ENCODE measurements around the gene PPIA. TPM values are rescaled to one million over a fixed set of nuclear protein-coding genes. Genes with fewer than 3 reads are reported as not detected.
A peak's percentile ranks its signal among the peaks of the same experiment; 100 is the strongest.
"Not testable (repeated sequence)": the region's sequence is repeated elsewhere in the genome, so short reads cannot be mapped to it uniquely, and the experiment has no call there.

Gene PPIA
- total RNA-seq, 2 donors from 2014 or later, result 1,915 to 2,917 TPM

- H3K27me3 Mint-ChIP-seq, result no peaks in the 10 kb centered on the region
- H3K9me3 Mint-ChIP-seq, result no peaks in the 10 kb centered on the region
- H3K4me1 Mint-ChIP-seq, result no peaks in the 10 kb centered on the region
- no peak for ATAC-seq (replicated peaks)
- peaks cover 5% of the 10 kb centered on the region for H3K36me3 Mint-ChIP-seq (ENCODE audit: low read depth)
- H3K27ac Mint-ChIP-seq, result no peak overlapping the region
- no peak overlapping the region for H3K4me3 Mint-ChIP-seq
These were observed 4.9 kb upstream of the PPIA start for GRCh38 chr7:44791278-44792219.

- no peak overlapping the region for H3K4me3 Mint-ChIP-seq
- no peaks in the 10 kb centered on the region for H3K27me3 Mint-ChIP-seq
- peaks cover 8% of the 10 kb centered on the region for H3K4me1 Mint-ChIP-seq
- ATAC-seq (replicated peaks), result no peak
- H3K27ac Mint-ChIP-seq, result no peak overlapping the region
- no peaks in the 10 kb centered on the region for H3K9me3 Mint-ChIP-seq
- H3K36me3 Mint-ChIP-seq (ENCODE audit: low read depth), result peaks cover 27% of the 10 kb centered on the region
These were observed 2.6 kb upstream of the PPIA start for GRCh38 chr7:44793919-44794318.

- H3K36me3 Mint-ChIP-seq (ENCODE audit: low read depth), result peaks cover 31% of the 10 kb centered on the region
- H3K27me3 Mint-ChIP-seq, result no peaks in the 10 kb centered on the region
- H3K27ac Mint-ChIP-seq, result no peak overlapping the region
These were observed 2.1 kb upstream of the PPIA start for GRCh38 chr7:44794331-44794730.

DNA sequence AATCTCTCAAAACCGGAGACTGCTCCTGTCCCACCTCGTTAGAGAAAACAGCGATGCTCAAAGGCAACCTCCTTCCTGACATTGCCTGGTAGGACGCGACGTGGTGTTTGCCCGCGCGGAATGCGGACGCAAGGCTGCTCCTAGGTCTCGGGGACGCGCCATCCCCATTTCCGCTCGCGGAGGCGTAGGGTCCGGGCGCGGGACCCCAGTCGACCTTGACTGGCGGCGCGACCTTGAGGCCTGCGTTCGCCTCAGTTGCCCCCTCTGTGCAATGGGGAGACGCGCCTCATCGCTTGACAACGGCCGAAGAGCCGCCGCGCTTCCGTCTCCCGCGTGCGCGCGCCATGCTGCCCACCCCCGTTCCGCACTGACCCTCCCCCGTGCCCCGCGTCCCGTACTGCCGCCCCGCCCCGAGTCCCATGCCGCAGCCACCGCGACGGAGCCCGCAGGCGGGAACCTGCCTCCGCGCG is 412 bp upstream of the PPIA start:
- Mint-ChIP-seq H3K27me3 (no peaks in the 10 kb centered on the region), H3K27ac (peak overlapping the region; percentile 89), H3K36me3 (ENCODE audit: low read depth) (peaks cover 48% of the 10 kb centered on the region), H3K4me1 (peaks cover 16% of the 10 kb centered on the region), H3K4me3 (peak overlapping the region; percentile 97), H3K9me3 (no peaks in the 10 kb centered on the region)
- ATAC-seq (replicated peaks), result peak; percentile 44

More at GRCh38 chr7:44794331-44794730, 2.1 kb upstream of the PPIA start:
- peaks cover 8% of the 10 kb centered on the region for H3K4me1 Mint-ChIP-seq
- no peak overlapping the region for H3K4me3 Mint-ChIP-seq
- no peaks in the 10 kb centered on the region for H3K9me3 Mint-ChIP-seq
- ATAC-seq (replicated peaks), result no peak

DNA sequence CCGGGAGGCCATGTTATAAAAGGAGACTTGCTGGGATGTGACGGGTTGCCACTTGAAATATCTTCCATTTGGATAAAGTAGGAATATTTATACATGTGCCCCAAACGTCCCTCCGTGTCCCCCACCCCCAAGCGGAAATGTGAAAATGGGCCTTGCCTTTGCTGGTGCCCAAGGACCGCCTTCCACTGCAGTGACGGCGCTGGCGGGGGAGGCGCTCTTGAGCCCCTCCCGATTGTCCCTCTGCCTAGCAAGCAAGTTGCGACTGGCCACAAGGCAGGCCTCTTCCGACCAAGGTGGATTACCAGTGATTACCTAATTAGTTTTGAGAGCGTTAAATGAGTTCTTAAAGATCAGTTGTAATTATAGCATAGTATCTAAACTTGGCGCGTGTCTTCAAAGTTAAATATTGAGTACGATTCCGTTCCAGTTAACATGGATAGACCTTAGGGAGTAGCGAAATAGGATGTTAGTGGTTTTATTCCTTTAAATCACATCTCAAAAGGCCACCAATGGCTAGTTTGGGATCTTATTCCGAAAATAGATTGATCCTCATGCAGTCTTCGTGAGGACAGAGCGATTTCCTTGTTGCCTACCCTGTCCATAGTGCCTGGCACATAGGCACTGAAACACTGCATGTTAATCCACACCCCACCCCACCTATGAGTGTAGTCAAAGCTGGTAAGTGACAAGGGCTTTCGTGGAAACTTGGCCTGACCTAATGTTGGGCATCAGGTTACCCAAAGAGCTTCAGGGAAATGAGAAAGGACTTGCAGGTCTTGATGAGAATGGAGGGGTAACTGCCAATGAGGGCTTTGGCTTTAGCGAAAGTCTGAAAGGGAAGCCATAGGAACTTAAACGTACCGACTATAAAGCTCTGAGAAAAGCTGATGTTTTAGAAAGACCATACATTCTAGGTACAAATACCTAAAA is 1.1 kb downstream of the PPIA start:
- H3K27ac Mint-ChIP-seq, result peak overlapping the region; percentile 96

GRCh38 chr7:44798649-44799305 is 2.3 kb downstream of the PPIA start:
- ATAC-seq (replicated peaks), result no peak
- H3K4me1 Mint-ChIP-seq, result peaks cover 24% of the 10 kb centered on the region
- peak overlapping the region; percentile 97 for H3K4me3 Mint-ChIP-seq
- H3K36me3 Mint-ChIP-seq (ENCODE audit: low read depth), result peaks cover 75% of the 10 kb centered on the region
- H3K9me3 Mint-ChIP-seq, result no peaks in the 10 kb centered on the region
- H3K27ac Mint-ChIP-seq, result peak overlapping the region; percentile 96
- H3K27me3 Mint-ChIP-seq, result no peaks in the 10 kb centered on the region

More for the DNA sequence above, 1.1 kb downstream of the PPIA start:
- peaks cover 64% of the 10 kb centered on the region for H3K36me3 Mint-ChIP-seq (ENCODE audit: low read depth)
- H3K4me1 Mint-ChIP-seq, result peaks cover 24% of the 10 kb centered on the region
- H3K27me3 Mint-ChIP-seq, result no peaks in the 10 kb centered on the region
- H3K4me3 Mint-ChIP-seq, result peak overlapping the region; percentile 97
- ATAC-seq (replicated peaks), result peak; percentile 57
- H3K9me3 Mint-ChIP-seq, result no peaks in the 10 kb centered on the region

DNA sequence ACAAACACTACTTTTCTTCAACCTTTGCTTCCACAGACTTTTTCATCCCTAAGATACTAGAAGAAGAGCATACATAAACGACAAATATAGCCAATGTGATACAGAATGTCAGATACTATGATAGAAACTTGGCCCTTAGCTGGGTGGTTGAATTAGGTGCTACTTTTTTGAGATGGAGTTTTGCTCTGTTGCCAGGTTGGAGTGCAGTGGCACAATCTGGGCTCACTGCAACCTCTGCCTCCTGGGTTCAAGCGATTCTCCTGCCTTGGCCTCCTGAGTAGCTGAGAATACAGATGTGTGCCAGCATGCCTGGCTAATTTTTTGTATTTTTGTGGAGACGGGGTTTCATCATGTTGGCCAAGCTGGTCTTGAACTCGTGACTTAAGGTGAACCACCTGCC is 3.5 kb downstream of the PPIA start:
- H3K36me3 Mint-ChIP-seq (ENCODE audit: low read depth), result peaks cover 77% of the 10 kb centered on the region
- no peak overlapping the region for H3K27ac Mint-ChIP-seq
- ATAC-seq (replicated peaks), result no peak
- no peaks in the 10 kb centered on the region for H3K27me3 Mint-ChIP-seq
- peaks cover 24% of the 10 kb centered on the region for H3K4me1 Mint-ChIP-seq
- H3K4me3 Mint-ChIP-seq, result peak overlapping the region; percentile 69
- no peaks in the 10 kb centered on the region for H3K9me3 Mint-ChIP-seq

DNA sequence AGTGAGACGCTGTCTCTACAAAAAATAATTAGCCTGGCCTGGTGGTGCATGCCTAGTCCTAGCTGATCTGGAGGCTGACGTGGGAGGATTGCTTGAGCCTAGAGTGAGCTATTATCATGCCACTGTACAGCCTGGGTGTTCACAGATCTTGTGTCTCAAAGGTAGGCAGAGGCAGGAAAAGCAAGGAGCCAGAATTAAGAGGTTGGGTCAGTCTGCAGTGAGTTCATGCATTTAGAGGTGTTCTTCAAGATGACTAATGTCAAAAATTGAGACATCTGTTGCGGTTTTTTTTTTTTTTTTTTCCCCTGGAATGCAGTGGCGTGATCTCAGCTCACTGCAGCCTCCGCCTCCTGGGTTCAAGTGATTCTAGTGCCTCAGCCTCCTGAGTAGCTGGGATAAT is 5.4 kb downstream of the PPIA start:
- no peaks in the 10 kb centered on the region for H3K9me3 Mint-ChIP-seq
- no peaks in the 10 kb centered on the region for H3K27me3 Mint-ChIP-seq
- ATAC-seq (replicated peaks), result no peak
- no peak overlapping the region for H3K27ac Mint-ChIP-seq
- peaks cover 24% of the 10 kb centered on the region for H3K4me1 Mint-ChIP-seq
- H3K36me3 Mint-ChIP-seq (ENCODE audit: low read depth), result peaks cover 70% of the 10 kb centered on the region
- peak overlapping the region; percentile 69 for H3K4me3 Mint-ChIP-seq

DNA sequence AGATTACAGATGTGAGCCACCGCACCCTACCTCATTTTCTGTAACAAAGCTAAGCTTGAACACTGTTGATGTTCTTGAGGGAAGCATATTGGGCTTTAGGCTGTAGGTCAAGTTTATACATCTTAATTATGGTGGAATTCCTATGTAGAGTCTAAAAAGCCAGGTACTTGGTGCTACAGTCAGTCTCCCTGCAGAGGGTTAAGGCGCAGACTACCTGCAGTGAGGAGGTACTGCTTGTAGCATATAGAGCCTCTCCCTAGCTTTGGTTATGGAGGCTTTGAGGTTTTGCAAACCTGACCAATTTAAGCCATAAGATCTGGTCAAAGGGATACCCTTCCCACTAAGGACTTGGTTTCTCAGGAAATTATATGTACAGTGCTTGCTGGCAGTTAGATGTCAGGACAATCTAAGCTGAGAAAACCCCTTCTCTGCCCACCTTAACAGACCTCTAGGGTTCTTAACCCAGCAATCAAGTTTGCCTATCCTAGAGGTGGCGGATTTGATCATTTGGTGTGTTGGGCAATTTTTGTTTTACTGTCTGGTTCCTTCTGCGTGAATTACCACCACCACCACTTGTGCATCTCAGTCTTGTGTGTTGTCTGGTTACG is 6.0 kb downstream of the PPIA start:
- no peaks in the 10 kb centered on the region for H3K27me3 Mint-ChIP-seq
- no peak overlapping the region for H3K27ac Mint-ChIP-seq
- no peaks in the 10 kb centered on the region for H3K9me3 Mint-ChIP-seq
- peaks cover 64% of the 10 kb centered on the region for H3K36me3 Mint-ChIP-seq (ENCODE audit: low read depth)
- H3K4me3 Mint-ChIP-seq, result peak overlapping the region; percentile 69
- peaks cover 21% of the 10 kb centered on the region for H3K4me1 Mint-ChIP-seq
- no peak for ATAC-seq (replicated peaks)

- Mint-ChIP-seq H3K4me1 (peaks cover 16% of the 10 kb centered on the region), H3K36me3 (ENCODE audit: low read depth) (peaks cover 49% of the 10 kb centered on the region)
- not testable (repeated sequence) for H3K9me3 Mint-ChIP-seq; H3K4me3 Mint-ChIP-seq; ATAC-seq (replicated peaks); H3K27ac Mint-ChIP-seq; H3K27me3 Mint-ChIP-seq
These were observed 7.5 kb downstream of the PPIA start for GRCh38 chr7:44803828-44804519.

DNA sequence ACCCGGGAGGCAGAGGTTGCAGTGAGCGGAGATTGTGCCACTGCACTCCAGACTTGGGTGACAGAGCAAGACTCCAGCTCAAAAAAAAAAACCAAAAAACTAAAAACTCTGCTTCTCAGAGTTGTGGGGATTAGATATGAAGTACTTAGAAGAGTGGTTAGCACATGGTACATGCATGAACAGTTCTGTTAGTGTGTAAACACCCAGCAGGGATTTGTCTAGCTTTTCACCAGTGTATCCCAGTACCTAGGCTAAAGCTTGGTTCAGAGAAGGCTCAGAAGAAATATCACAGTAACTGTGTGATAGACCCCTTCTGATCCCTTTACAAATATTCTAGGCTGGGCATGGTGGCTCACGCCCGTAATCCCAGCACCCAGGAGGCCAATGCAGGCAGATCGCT is 9.5 kb downstream of the PPIA start:
- Mint-ChIP-seq H3K27me3 (no peaks in the 10 kb centered on the region), H3K9me3 (no peaks in the 10 kb centered on the region), H3K4me1 (peaks cover 10% of the 10 kb centered on the region), H3K27ac (no peak overlapping the region), H3K36me3 (ENCODE audit: low read depth) (peaks cover 30% of the 10 kb centered on the region), H3K4me3 (no peak overlapping the region)
- no peak for ATAC-seq (replicated peaks)

DNA sequence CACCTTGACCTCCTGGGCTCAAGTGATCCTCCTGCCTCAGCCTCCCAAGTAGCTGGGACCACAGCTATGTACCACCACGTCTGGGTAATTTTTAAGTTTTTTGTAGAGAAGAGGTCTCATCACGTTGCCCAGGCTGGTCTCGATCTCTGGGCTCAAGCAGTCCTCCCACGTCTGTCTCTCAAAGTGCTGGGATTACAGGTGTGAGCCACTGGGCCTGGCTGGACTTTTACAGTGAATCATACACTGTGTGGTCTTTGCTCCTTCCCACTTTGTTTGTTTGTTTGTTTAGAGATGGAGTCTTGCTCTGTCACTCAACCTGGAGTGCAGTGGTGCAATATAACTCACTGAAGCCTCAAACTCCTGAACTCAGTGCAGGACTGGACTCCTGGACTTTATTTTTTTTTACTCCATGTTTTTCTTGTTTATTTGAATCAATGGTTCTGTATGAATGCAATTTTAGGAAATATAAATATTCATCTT is 12.5 kb downstream of the PPIA start:
- H3K4me1 Mint-ChIP-seq, result no peaks in the 10 kb centered on the region
- H3K36me3 Mint-ChIP-seq (ENCODE audit: low read depth), result no peaks in the 10 kb centered on the region
- no peak overlapping the region for H3K4me3 Mint-ChIP-seq
- H3K27ac Mint-ChIP-seq, result no peak overlapping the region
- ATAC-seq (replicated peaks), result no peak
- no peaks in the 10 kb centered on the region for H3K9me3 Mint-ChIP-seq
- H3K27me3 Mint-ChIP-seq, result no peaks in the 10 kb centered on the region

DNA sequence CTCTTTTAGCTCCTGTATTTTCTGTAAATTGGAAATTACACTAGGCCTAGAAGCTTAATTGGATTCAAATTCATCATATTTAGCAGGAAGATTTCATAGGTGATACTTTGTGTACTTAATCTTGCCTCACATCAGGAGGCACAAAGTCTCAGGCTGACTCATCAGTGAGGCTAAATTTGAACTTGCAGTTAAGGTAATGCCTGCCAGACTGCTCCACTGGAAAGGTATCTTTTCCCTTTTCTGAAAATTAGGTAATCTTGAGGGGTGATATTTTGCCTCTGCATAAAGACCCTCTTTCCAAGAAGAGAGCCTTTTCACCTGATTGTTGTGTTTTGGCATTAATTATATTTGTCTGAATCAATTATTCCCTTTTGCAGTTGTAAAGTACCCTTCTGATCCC is 14.6 kb downstream of the PPIA start:
- ATAC-seq (replicated peaks), result no peak
- no peaks in the 10 kb centered on the region for H3K9me3 Mint-ChIP-seq
- H3K27ac Mint-ChIP-seq, result no peak overlapping the region
- H3K27me3 Mint-ChIP-seq, result no peaks in the 10 kb centered on the region
- no peaks in the 10 kb centered on the region for H3K4me1 Mint-ChIP-seq
- H3K36me3 Mint-ChIP-seq (ENCODE audit: low read depth), result no peaks in the 10 kb centered on the region
- H3K4me3 Mint-ChIP-seq, result no peak overlapping the region

Measured in activated T-helper 17 cell treated with anti-CD3 and anti-CD28 coated beads, Interleukin-2, amount 50 U/mL, for 72 hours (primary cell).